ENCODE results near the gene DNPEP.

DNA sequence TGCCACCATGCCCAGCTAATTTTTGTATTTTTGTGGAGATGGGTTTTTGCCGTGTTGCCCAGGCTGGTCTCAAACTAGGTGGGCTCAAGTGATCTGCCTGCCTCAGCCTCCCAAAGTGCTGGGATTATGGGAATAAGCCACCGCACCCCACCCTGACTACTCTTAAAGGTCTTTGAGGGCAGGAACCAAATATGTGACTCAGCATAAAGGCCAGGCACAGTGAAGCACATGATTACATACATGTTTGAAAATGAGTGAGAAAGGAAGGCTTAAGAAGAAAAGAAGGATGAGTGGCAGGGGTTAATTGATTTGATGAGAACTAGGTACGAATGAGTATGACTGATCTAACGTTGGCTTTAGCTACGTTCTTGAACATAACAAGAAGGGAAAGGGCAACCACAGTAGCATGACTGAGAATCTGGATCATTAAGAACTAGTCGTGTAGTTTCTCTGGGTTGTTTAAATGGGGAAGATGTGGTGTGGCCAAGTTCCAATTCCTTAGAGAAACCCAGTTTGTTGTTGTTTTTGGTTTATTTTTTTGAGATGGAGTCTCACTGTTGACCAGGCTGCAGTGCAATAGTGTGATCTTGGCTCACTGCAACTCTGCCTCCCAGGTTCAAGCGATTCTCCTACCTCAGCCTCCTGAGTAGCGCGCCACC lies 61.9 kb downstream of the DNPEP start:
- TF ChIP-seq, protein P1, sequence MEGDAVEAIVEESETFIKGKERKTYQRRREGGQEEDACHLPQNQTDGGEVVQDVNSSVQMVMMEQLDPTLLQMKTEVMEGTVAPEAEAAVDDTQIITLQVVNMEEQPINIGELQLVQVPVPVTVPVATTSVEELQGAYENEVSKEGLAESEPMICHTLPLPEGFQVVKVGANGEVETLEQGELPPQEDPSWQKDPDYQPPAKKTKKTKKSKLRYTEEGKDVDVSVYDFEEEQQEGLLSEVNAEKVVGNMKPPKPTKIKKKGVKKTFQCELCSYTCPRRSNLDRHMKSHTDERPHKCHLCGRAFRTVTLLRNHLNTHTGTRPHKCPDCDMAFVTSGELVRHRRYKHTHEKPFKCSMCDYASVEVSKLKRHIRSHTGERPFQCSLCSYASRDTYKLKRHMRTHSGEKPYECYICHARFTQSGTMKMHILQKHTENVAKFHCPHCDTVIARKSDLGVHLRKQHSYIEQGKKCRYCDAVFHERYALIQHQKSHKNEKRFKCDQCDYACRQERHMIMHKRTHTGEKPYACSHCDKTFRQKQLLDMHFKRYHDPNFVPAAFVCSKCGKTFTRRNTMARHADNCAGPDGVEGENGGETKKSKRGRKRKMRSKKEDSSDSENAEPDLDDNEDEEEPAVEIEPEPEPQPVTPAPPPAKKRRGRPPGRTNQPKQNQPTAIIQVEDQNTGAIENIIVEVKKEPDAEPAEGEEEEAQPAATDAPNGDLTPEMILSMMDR (IDR thresholded peaks at IDR 0.05), result no peak
- TF ChIP-seq POLR2A (IDR thresholded peaks at IDR 0.05), result no peak

Data from right lobe of liver (tissue), 4 donors.